Activated T-helper 1 cell treated with anti-CD3 and anti-CD28 coated beads, Interleukin-12 subunit alpha, Interleukin-12 subunit beta, Interleukin-2, Interleukin-4 antibody, amounts not matched to agents 30 ng/mL and 10 ng/mL and 1 ng/mL, durations not matched to agents 14 hours and 24 hours and 36 hours (primary cell): ENCODE measurements around the gene API5. TPM values are rescaled to one million over a fixed set of nuclear protein-coding genes. Genes with fewer than 3 reads are reported as not detected.
A peak's percentile ranks its signal among the peaks of the same experiment; 100 is the strongest.

Experiments used
- DNase-seq: peaks from one replicate; pipeline ENCODE4 v3.0.0; 2021; ENCODE audit warnings: low spot score
- H3K27ac Mint-ChIP-seq: one replicate; pipeline ENCODE4 v1.8.0; 2021; ENCODE audit warnings: mild to moderate bottlenecking, mixed read lengths
- H3K27me3 Mint-ChIP-seq: one replicate; pipeline ENCODE4 v1.8.0; 2022; ENCODE audit warnings: mild to moderate bottlenecking, moderate library complexity, mixed read lengths; ENCODE audit not compliant: insufficient read depth
- H3K36me3 Mint-ChIP-seq: one replicate; pipeline ENCODE4 v1.8.0; 2021; ENCODE audit warnings: low read depth, mixed read lengths
- H3K4me1 Mint-ChIP-seq: one replicate; pipeline ENCODE4 v1.8.0; 2021; ENCODE audit warnings: low read depth, mixed read lengths
- H3K4me3 Mint-ChIP-seq: one replicate; pipeline ENCODE4 v1.8.0; 2021; ENCODE audit warnings: mild to moderate bottlenecking, moderate library complexity, mixed read lengths
- H3K9me3 Mint-ChIP-seq: one replicate; pipeline ENCODE4 v1.8.0; 2021; ENCODE audit warnings: mixed read lengths
- intact Hi-C: fragments of 100-400 bp; cut with micrococcal nuclease; formaldehyde crosslinking; loops from one replicate; pipeline ENCODE4 v1.15.1; 2024
- total RNA-seq: library from RNA; stranded (reverse); gene quantifications from 2 replicates; pipeline ENCODE4 v1.2.3, GENCODE V29; 2022

API5 gene
- total RNA-seq, 1 donor from 2014 or later, result 165 TPM

GRCh38 chr11:43376065-43376464 lies 64.3 kb downstream of the API5 start:
- Mint-ChIP-seq H3K4me3 (no peak overlapping the region), H3K9me3 (no peaks in the 10 kb centered on the region), H3K4me1 (peaks cover 5% of the 10 kb centered on the region), H3K36me3 (peaks cover 17% of the 10 kb centered on the region), H3K27me3 (no peaks in the 10 kb centered on the region), H3K27ac (no peak overlapping the region)
- intact Hi-C loops, result no loop called here
- DNase-seq, result no peak

- H3K4me1 Mint-ChIP-seq, result peaks cover 6% of the 10 kb centered on the region
- H3K27ac Mint-ChIP-seq, result no peak overlapping the region
- H3K36me3 Mint-ChIP-seq, result peaks cover 21% of the 10 kb centered on the region
- no peaks in the 10 kb centered on the region for H3K27me3 Mint-ChIP-seq
- H3K9me3 Mint-ChIP-seq, result no peaks in the 10 kb centered on the region
- DNase-seq, result no peak
- intact Hi-C loops, result no loop called here
- no peak overlapping the region for H3K4me3 Mint-ChIP-seq
Observed at GRCh38 chr11:43376594-43376993, 64.8 kb downstream of the API5 start.

GRCh38 chr11:43377389-43377788 lies 65.6 kb downstream of the API5 start:
- peaks cover 9% of the 10 kb centered on the region for H3K4me1 Mint-ChIP-seq
- H3K27me3 Mint-ChIP-seq, result no peaks in the 10 kb centered on the region
- no peaks in the 10 kb centered on the region for H3K9me3 Mint-ChIP-seq
- no peak overlapping the region for H3K4me3 Mint-ChIP-seq
- peaks cover 24% of the 10 kb centered on the region for H3K36me3 Mint-ChIP-seq
- DNase-seq, result no peak
- intact Hi-C loops, result no loop called here
- no peak overlapping the region for H3K27ac Mint-ChIP-seq

- Mint-ChIP-seq H3K27me3 (no peaks in the 10 kb centered on the region), H3K4me1 (peaks cover 9% of the 10 kb centered on the region), H3K4me3 (no peak overlapping the region), H3K9me3 (no peaks in the 10 kb centered on the region), H3K36me3 (peaks cover 20% of the 10 kb centered on the region), H3K27ac (no peak overlapping the region)
- intact Hi-C loops, result no loop called here
- DNase-seq, result no peak
Observed at GRCh38 chr11:43378897-43379296, 67.1 kb downstream of the API5 start.

GRCh38 chr11:43381802-43382201 lies 70.0 kb downstream of the API5 start:
- peaks cover 5% of the 10 kb centered on the region for H3K4me1 Mint-ChIP-seq
- H3K9me3 Mint-ChIP-seq, result no peaks in the 10 kb centered on the region
- peaks cover 16% of the 10 kb centered on the region for H3K36me3 Mint-ChIP-seq
- H3K27ac Mint-ChIP-seq, result no peak overlapping the region
- H3K4me3 Mint-ChIP-seq, result no peak overlapping the region
- H3K27me3 Mint-ChIP-seq, result no peaks in the 10 kb centered on the region
- intact Hi-C loops, result no loop called here
- no peak for DNase-seq

- Mint-ChIP-seq H3K9me3 (no peaks in the 10 kb centered on the region), H3K27me3 (no peaks in the 10 kb centered on the region), H3K4me1 (peaks cover 4% of the 10 kb centered on the region), H3K4me3 (no peak overlapping the region), H3K36me3 (peaks cover 16% of the 10 kb centered on the region), H3K27ac (no peak overlapping the region)
- intact Hi-C loops, result no loop called here
- no peak for DNase-seq
Observed at GRCh38 chr11:43382614-43383013, 70.8 kb downstream of the API5 start.

GRCh38 chr11:43384393-43384792 lies 72.6 kb downstream of the API5 start:
- Mint-ChIP-seq H3K27ac (no peak overlapping the region), H3K9me3 (no peaks in the 10 kb centered on the region), H3K4me3 (no peak overlapping the region), H3K4me1 (peaks cover 4% of the 10 kb centered on the region), H3K36me3 (peaks cover 21% of the 10 kb centered on the region), H3K27me3 (no peaks in the 10 kb centered on the region)
- intact Hi-C loops, result no loop called here
- DNase-seq, result no peak

GRCh38 chr11:43392713-43393112 lies 80.9 kb downstream of the API5 start:
- Mint-ChIP-seq H3K27me3 (peaks cover 1% of the 10 kb centered on the region), H3K4me3 (peak overlapping the region; percentile 56)
- intact Hi-C loops, result loop anchor here (1.0 to 2.0 kb wide), 3 partner anchors 8 to 80 kb away; partner anchors contain the start of gene TTC17

GRCh38 chr11:43393765-43394355 lies 82.1 kb downstream of the API5 start:
- H3K4me1 Mint-ChIP-seq, result peaks cover 44% of the 10 kb centered on the region
- peaks cover 1% of the 10 kb centered on the region for H3K27me3 Mint-ChIP-seq
- H3K9me3 Mint-ChIP-seq, result no peaks in the 10 kb centered on the region
- DNase-seq, result no peak
- no peak overlapping the region for H3K4me3 Mint-ChIP-seq
- intact Hi-C loops, result loop anchor here (2.0 kb wide), 2 partner anchors 35 to 81 kb away; partner anchors contain the start of gene TTC17
- H3K27ac Mint-ChIP-seq, result no peak overlapping the region
- H3K36me3 Mint-ChIP-seq, result peaks cover 65% of the 10 kb centered on the region

More at GRCh38 chr11:43392713-43393112, 80.9 kb downstream of the API5 start:
- DNase-seq, result peak; percentile 9
- Mint-ChIP-seq H3K9me3 (no peaks in the 10 kb centered on the region), H3K36me3 (peaks cover 56% of the 10 kb centered on the region), H3K4me1 (peaks cover 34% of the 10 kb centered on the region), H3K27ac (peak overlapping the region; percentile 69)

Other genes starting within 250 kb of the API5 start
- 74.4 and 74.7 TPM in 2 replicates for gene TTC17, start 46.9 kb downstream of the API5 start, total RNA-seq